K562 (cell line): Measurements from ENCODE around the gene CDK9. TPM values are rescaled to one million over a fixed set of nuclear protein-coding genes. Genes with fewer than 3 reads are reported as not detected.

Experiments
- BCL6 ChIP-seq: fragments of 250-450 bp; sonication (Bioruptor Pico); IDR thresholded peaks from 2 replicates; pipeline ENCODE4 v1.4.0; 2020
- CCNT2 ChIP-seq: IDR thresholded peaks from 2 replicates; pipeline ENCODE4 v1.6.1; 2011; ENCODE audit warnings: borderline replicate concordance, low read depth, mild to moderate bottlenecking, moderate library complexity, mixed read lengths, low read length; ENCODE audit not compliant: insufficient read length; ENCODE audit errors: extremely low read depth
- EP300 ChIP-seq: IDR thresholded peaks from 2 replicates; pipeline ENCODE4 v1.6.1; 2012; ENCODE audit warnings: low read length, improper control_type of control experiment
- L3MBTL2 ChIP-seq: fragments of 450-650 bp; IDR thresholded peaks from 2 replicates; pipeline ENCODE4 v1.6.1; 2016; ENCODE audit warnings: mild to moderate bottlenecking, moderate library complexity
- MGA ChIP-seq: fragments of 450-650 bp; IDR thresholded peaks from 2 replicates; pipeline ENCODE4 v1.6.1; 2016; ENCODE audit warnings: mild to moderate bottlenecking, moderate library complexity
- PYGO2 ChIP-seq: fragments of 450-650 bp; IDR thresholded peaks from 2 replicates; pipeline ENCODE4 v1.6.1; 2016; ENCODE audit warnings: mild to moderate bottlenecking, missing genetic modification characterization, moderate library complexity, missing compliant biosample characterization
- RBFOX2 ChIP-seq: fragments of 200-400 bp; formaldehyde crosslinking; IDR thresholded peaks from 2 replicates; pipeline ENCODE4 v1.6.1; 2017; ENCODE audit warnings: low read depth, mild to moderate bottlenecking, low read length, moderate library complexity
- RFX7 ChIP-seq: fragments of 250-450 bp; sonication (Bioruptor Pico); IDR thresholded peaks from 2 replicates; pipeline ENCODE4 v1.5.1; 2021; ENCODE audit warnings: mild to moderate bottlenecking
- ZBTB33 ChIP-seq: sonication (generic); formaldehyde crosslinking; IDR thresholded peaks from 2 replicates; pipeline ENCODE4 v1.8.1; 2023; ENCODE audit warnings: mild to moderate bottlenecking, missing genetic modification reagents
- ZBTB7A ChIP-seq: IDR thresholded peaks from 2 replicates; pipeline ENCODE4 v1.6.1; 2011; ENCODE audit warnings: low read depth, mild to moderate bottlenecking, low read length, moderate library complexity, borderline replicate concordance; ENCODE audit not compliant: control insufficient read depth
- ZC3H8 ChIP-seq: fragments of 450-650 bp; IDR thresholded peaks from 2 replicates; pipeline ENCODE4 v1.6.1; 2017
- polyA plus RNA-seq, 8 experiments: library from polyadenylated mRNA; depleted of rRNA in 4 of 8; stranded (reverse) in 5 of 8; unstranded in 3 of 8; fragments of >200 nt; fragmentation: Nextera tagmentation in 2 of 8; fragmentation: Illumina TruSeq in 1 of 8; extraction: Ambion mirVana in 2 of 8; extraction: Trizol in 1 of 8; gene quantifications; 2 replicates each; pipeline versions ENCODE4 v1.2.1 to v1.2.3, GENCODE V29; 2011 to 2014; ENCODE audit warnings: inconsistent platforms in 1 of 8, missing spikeins in 1 of 8
- total RNA-seq, 7 experiments: library from RNA; depleted of rRNA in 6 of 7; stranded (reverse); fragments of >200 nt in 6 of 7; fragmentation: Illumina TruSeq in 2 of 7; extraction: Trizol in 2 of 7; gene quantifications; 2 replicates each; pipeline versions ENCODE4 v1.2.1 to v1.2.3, GENCODE V29; 2011 to 2021; ENCODE audit warnings: low replicate concordance in 1 of 7
- TF ChIP-seq, protein P1 (sequence below), 3 experiments: IDR thresholded peaks in 2 of 3; conservative IDR thresholded peaks in 1 of 3; 2 replicates each; pipeline ENCODE4 v1.5.1; 2011 to 2012; ENCODE audit warnings: low read length in 3 of 3, mild to moderate bottlenecking in 3 of 3, control low read depth in 2 of 3, improper control_type of control experiment in 1 of 3, inconsistent platforms in 1 of 3, low read depth in 1 of 3, mixed read lengths in 1 of 3, moderate library complexity in 1 of 3; ENCODE audit not compliant: insufficient read depth in 2 of 3

The CDK9 gene
- total and polyA plus RNA-seq, 9 of the 15 experiments (the other 6 are each of a cell fraction or from before 2014, with no cell fraction given) = 4.2 to 78.6 (median 33.0) TPM

GRCh38 chr9:127809540-127810377 lies 23.9 kb downstream of the CDK9 start (continued):
- TF ChIP-seq ZBTB33 (CRISPR knock-in tag) (peak; percentile 99), ZBTB7A (peak; percentile 66; the same call in 1 of the 2 replicates), RBFOX2 (no peak), MGA (no peak), ZC3H8 (no peak), PYGO2 (no peak), EP300 (no peak), L3MBTL2 (no peak), BCL6 (no peak), RFX7 (CRISPR knock-in tag) (no peak), CCNT2 (peak; percentile 39)
- TF ChIP-seq, protein P1, sequence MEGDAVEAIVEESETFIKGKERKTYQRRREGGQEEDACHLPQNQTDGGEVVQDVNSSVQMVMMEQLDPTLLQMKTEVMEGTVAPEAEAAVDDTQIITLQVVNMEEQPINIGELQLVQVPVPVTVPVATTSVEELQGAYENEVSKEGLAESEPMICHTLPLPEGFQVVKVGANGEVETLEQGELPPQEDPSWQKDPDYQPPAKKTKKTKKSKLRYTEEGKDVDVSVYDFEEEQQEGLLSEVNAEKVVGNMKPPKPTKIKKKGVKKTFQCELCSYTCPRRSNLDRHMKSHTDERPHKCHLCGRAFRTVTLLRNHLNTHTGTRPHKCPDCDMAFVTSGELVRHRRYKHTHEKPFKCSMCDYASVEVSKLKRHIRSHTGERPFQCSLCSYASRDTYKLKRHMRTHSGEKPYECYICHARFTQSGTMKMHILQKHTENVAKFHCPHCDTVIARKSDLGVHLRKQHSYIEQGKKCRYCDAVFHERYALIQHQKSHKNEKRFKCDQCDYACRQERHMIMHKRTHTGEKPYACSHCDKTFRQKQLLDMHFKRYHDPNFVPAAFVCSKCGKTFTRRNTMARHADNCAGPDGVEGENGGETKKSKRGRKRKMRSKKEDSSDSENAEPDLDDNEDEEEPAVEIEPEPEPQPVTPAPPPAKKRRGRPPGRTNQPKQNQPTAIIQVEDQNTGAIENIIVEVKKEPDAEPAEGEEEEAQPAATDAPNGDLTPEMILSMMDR (IDR thresholded peaks at IDR 0.05 in 2 of 3, conservative IDR thresholded peaks at IDR 0.05 in 1 of 3; ENCODE audit: insufficient read depth in 2 of 3, low read depth in 1 of 3, low read length in 3 of 3) = no peak; a peak in 1 of 6 replicates
